Measurements from ENCODE around the gene VAMP5. TPM values are rescaled to one million over a fixed set of nuclear protein-coding genes. Genes with fewer than 3 reads are reported as not detected.
A peak's percentile ranks its signal among the peaks of the same experiment; 100 is the strongest.

The VAMP5 gene
- total and polyA plus RNA-seq, 9 of the 15 experiments (the other 6 are each of a cell fraction or from before 2014, with no cell fraction given) = 0.54 to 1.9 (median 1.5) TPM; not detected in 2

DNA sequence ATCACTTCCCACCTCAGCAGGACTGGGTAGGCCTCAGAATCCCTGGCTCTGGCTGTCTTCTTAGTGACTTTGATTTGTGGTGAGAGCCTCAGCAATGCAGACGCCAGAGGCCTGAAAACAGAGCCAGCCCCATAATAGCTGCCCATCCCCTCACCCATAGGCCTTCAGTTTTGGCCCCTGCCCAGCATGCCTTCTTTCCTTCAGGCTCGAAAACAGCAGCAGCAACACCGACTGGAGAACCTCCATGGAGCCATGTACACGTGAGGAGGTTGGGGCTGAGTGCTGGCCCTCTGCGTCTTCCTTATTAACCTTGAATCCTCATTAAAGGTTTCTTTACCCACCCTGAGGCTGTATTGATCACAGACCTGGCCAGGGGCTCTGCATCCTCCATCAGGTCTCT lies 13.0 kb downstream of the VAMP5 start:
- Histone ChIP-seq H3K4me2 (ENCODE audit: insufficient read depth, low read length) (0 out of 2 replicates have a peak overlapping the region, but pooled peaks have one; percentile 86), H4K20me1 (replicated peaks; ENCODE audit: control insufficient read depth, insufficient read depth, low read length) (no peaks in the 10 kb centered on the region), H3K9me3 (replicated peaks; ENCODE audit: control insufficient read depth, insufficient read depth, low read depth, low read length) (no peaks in the 10 kb centered on the region), H3K36me3 (ENCODE audit: control insufficient read depth, insufficient read depth, low read length) (peaks cover 28% of the 10 kb centered on the region; the same call in 2 of the 3 replicates), H3K27me3 (ENCODE audit: control insufficient read depth in 2 of 2, insufficient read depth in 2 of 2, low read length in 2 of 2) (no peaks in the 10 kb centered on the region), H3K79me2 (ENCODE audit: control insufficient read depth, insufficient read depth, low read length) (peaks cover 35% of the 10 kb centered on the region), H3K4me1 (replicated peaks in 1 of 2; ENCODE audit: control insufficient read depth in 2 of 2, insufficient read depth in 2 of 2, low read length in 2 of 2) (peaks cover 6 to 30% of the 10 kb centered on the region in 2 experiments; a peak in 4 of 5 replicates), H3K27ac (ENCODE audit: extremely low read depth, low read depth, low read length) (no peak overlapping the region), H3K4me3 (no peak overlapping the region), H3K9me1 (ENCODE audit: control insufficient read depth, insufficient read depth, low read length) (no peaks in the 10 kb centered on the region), H3K9ac (ENCODE audit: insufficient read depth in 1 of 2, low read depth in 2 of 2, low read length in 2 of 2) (peak overlapping the region in 1 of 2 experiments; percentile 85; a peak in 1 of 4 replicates), H2AFZ (ENCODE audit: low read depth, low read length) (no peak overlapping the region)
- FAIRE-seq (no peak), DNase-seq (ENCODE audit: extremely low read depth in 1 of 4, low spot score in 3 of 4) (no peak), ATAC-seq (no peak)
- POLR2A ChIA-PET = interaction anchor here (1.1 to 4.4 kb wide), 3 partner anchors 7 to 18 kb away, joined by 3 to 31 read pairs (median 4); partner anchors contain the start of gene TMEM150A
- in situ Hi-C loops (cut with MboI) = no loop called here
- TSS peak; percentile 41 for BruUV-seq (replicated peaks)
- 88% methylated on average over 4 of the region's 5 CpGs for WGBS (ENCODE audit: insufficient coverage, low coverage, missing lambda C conversion rate)
- TF ChIP-seq RBFOX2 (IDR thresholded peaks at IDR 0.05; ENCODE audit: low read depth, low read length) (peak; percentile 35; the same call in 1 of the 2 replicates), FIP1L1 (IDR thresholded peaks at IDR 0.05; ENCODE audit: low read depth, low read length, poor library complexity, severe bottlenecking) (no peak)
- CTCF ChIA-PET (ENCODE audit: low intra/inter-chr PET ratio) = no interaction called here
- intact Hi-C loops (cut with micrococcal nuclease) = no loop called here

DNA sequence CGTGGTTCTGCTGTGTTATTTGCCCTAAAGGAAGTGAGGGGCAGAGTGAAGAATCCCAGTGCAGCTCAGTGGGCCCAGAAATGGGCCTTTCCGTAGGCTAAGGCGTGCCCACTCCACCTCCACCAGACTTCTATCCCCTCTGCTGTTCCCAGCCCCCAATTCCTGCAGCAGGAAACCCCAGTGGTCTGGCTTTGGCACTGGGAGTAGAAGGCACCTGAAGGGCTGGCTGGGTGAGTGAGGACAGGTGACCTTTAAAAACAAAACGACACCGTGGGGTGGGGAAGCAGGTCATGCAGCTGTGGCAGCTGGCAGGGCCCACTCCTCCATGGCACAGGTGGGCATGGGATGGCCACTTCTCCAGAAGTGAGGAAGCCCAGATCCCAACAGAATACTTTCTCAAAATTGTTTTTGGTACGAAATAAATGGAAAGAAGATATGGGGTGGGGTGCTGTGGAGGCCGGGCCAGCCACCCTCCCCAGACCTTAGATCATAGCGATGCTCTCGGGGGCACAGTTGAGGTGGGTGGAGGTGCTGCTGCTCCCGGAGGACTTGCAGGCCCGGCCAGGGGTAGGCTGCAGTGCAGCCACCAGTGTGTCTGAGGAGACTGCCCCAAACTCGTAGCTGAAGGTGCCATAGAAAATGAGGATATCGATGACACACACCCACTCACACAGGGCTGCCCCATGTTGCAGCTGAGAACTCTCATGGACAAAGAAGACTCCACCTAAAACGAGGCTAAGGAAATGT lies 14.5 kb downstream of the VAMP5 start:
- Histone ChIP-seq H4K20me1 (replicated peaks; ENCODE audit: control insufficient read depth, insufficient read depth, low read length) (no peaks in the 10 kb centered on the region), H3K4me3 (no peak overlapping the region), H3K4me1 (replicated peaks in 1 of 2; ENCODE audit: control insufficient read depth in 2 of 2, insufficient read depth in 2 of 2, low read length in 2 of 2) (peaks cover 7 to 42% of the 10 kb centered on the region in 2 experiments; a peak in 4 of 5 replicates), H3K79me2 (ENCODE audit: control insufficient read depth, insufficient read depth, low read length) (peaks cover 42% of the 10 kb centered on the region), H3K27me3 (ENCODE audit: control insufficient read depth in 2 of 2, insufficient read depth in 2 of 2, low read length in 2 of 2) (no peaks in the 10 kb centered on the region), H3K9me3 (replicated peaks; ENCODE audit: control insufficient read depth, insufficient read depth, low read depth, low read length) (no peaks in the 10 kb centered on the region), H3K36me3 (ENCODE audit: control insufficient read depth, insufficient read depth, low read length) (peaks cover 28% of the 10 kb centered on the region; the same call in 2 of the 3 replicates), H3K9ac (ENCODE audit: insufficient read depth in 1 of 2, low read depth in 2 of 2, low read length in 2 of 2) (peak overlapping the region in 1 of 2 experiments; percentile 31; a peak in 1 of 4 replicates), H3K27ac (ENCODE audit: extremely low read depth, low read depth, low read length) (no peak overlapping the region), H3K4me2 (ENCODE audit: insufficient read depth, low read length) (no peak overlapping the region), H2AFZ (ENCODE audit: low read depth, low read length) (no peak overlapping the region), H3K9me1 (ENCODE audit: control insufficient read depth, insufficient read depth, low read length) (no peaks in the 10 kb centered on the region)
- in situ Hi-C loops (cut with MboI) = no loop called here
- FAIRE-seq (no peak), ATAC-seq (no peak), DNase-seq (ENCODE audit: extremely low read depth in 1 of 4, low spot score in 3 of 4) (no peak)
- intact Hi-C loops (cut with micrococcal nuclease) = no loop called here
- POLR2A ChIA-PET = interaction anchor here (0.6 to 4.5 kb wide), 3 partner anchors 8 to 129 kb away, joined by 3 to 25 read pairs (median 4); no protein-coding TSS in a partner anchor
- CTCF ChIA-PET (ENCODE audit: low intra/inter-chr PET ratio) = no interaction called here
- TF ChIP-seq SUPT5H (IDR thresholded peaks at IDR 0.05) (0 out of 2 replicates have a peak, but pooled peaks have one; percentile 5), NR1H2 (CRISPR knock-in tag; IDR thresholded peaks at IDR 0.05) (no peak)
- WGBS (ENCODE audit: insufficient coverage, low coverage, missing lambda C conversion rate) = 82% methylated on average over 14 of the region's 14 CpGs
- no TSS peak for BruUV-seq (replicated peaks)

All from K562 (cell line).